Neural cell (in vitro differentiated cells): ENCODE data around the gene HJV.

ENCODE experiments used
- CTCF ChIP-seq: fragments of 450-650 bp; IDR thresholded peaks from 2 replicates; pipeline ENCODE4 v1.5.1; 2014; ENCODE audit warnings: antibody characterized with exemption, mild to moderate bottlenecking, moderate library complexity; ENCODE audit not compliant: poor library complexity, severe bottlenecking
- EP300 ChIP-seq: fragments of 450-650 bp; conservative IDR thresholded peaks from 2 replicates; pipeline ENCODE4 v1.6.1; 2014; ENCODE audit warnings: antibody characterized with exemption, mild to moderate bottlenecking, moderate library complexity; ENCODE audit not compliant: poor library complexity, severe bottlenecking
- EZH2 ChIP-seq: fragments of 200-600, 300-800 bp; shearing (Covaris generic), sonication (generic); IDR thresholded peaks from 2 replicates; pipeline ENCODE4 v1.6.1; 2014; ENCODE audit warnings: antibody characterized with exemption, low read length, borderline replicate concordance, mild to moderate bottlenecking; ENCODE audit not compliant: insufficient read depth, poor library complexity, severe bottlenecking
- POLR2AphosphoS5 ChIP-seq: IDR thresholded peaks from 2 replicates; pipeline ENCODE4 v1.6.1; 2012
- REST ChIP-seq: IDR thresholded peaks from 2 replicates; pipeline ENCODE4 v1.6.1; 2012; ENCODE audit warnings: borderline replicate concordance
- SMC3 ChIP-seq: fragments of 450-650 bp; conservative IDR thresholded peaks from 2 replicates; pipeline ENCODE4 v1.6.1; 2014; ENCODE audit warnings: antibody characterized with exemption, mild to moderate bottlenecking, moderate library complexity; ENCODE audit not compliant: poor library complexity
- TAF1 ChIP-seq: IDR thresholded peaks from 2 replicates; pipeline ENCODE4 v1.6.1; 2012; ENCODE audit warnings: low read depth

DNA sequence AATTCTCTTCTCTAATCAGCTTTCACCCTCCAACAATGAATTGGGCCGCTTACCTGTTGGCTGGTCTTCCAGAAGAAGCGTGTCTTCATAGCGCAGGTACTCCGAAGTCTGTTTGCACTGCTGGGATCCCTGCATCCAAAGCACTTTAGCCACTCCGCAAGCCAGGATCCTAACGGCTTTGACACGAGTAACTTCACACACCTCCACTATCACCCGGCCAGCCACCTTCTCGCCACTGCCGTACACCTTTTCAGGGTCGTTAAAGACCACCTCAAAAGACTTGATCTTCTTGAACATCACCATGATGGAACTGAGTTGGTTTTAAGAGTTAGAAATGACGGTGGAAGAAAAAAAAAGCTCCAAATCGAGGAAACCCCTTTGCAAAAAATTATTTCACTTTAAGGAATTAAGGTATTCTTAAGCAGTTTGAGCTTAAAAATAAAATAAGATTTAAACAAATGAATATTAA, 25.5 kb downstream of the HJV start:
- no peak for TF ChIP-seq CTCF
- no peak for TF ChIP-seq TAF1
- TF ChIP-seq POLR2AphosphoS5 = no peak
- TF ChIP-seq EZH2 = no peak
- no peak for TF ChIP-seq EP300
- TF ChIP-seq SMC3 = no peak
- TF ChIP-seq REST = no peak
